Measurements from ENCODE around the gene TKTL2. TPM values are rescaled to one million over a fixed set of nuclear protein-coding genes. Genes with fewer than 3 reads are reported as not detected.

The TKTL2 gene
- total RNA-seq, 1 experiment from 2014 or later, result not detected

DNA sequence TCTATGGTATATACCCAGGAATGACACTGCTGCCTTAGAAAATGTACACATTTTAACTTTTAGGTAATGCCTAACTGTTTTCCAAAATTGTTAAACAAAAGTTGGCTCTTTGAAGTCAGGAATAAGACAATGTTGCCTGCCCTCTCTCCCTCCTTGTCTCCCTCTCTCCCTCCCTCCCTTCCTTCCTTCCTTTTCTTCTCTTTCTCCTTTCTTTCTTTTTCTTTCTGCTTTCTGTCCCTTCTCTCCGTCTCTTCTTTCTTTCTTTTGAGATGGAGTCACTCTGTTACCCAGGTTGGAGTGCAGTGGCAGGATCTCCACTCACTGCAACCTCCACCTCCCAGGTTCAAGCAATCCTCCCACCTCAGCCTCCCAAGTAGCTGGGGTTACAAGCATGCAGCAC, 16.4 kb upstream of the TKTL2 start:
- intact Hi-C loops (cut with micrococcal nuclease; ENCODE audit: unreplicated experiment), result no loop called here
- Histone ChIP-seq H3K27ac (ENCODE audit: low read length) (no peak overlapping the region), H3K36me3 (ENCODE audit: control insufficient read depth, insufficient read depth, low read length) (peaks cover under 1% of the 10 kb centered on the region; the same call in 1 of the 2 replicates), H3K4me1 (ENCODE audit: control insufficient read depth, insufficient read depth, low read length) (no peaks in the 10 kb centered on the region; the same call in 1 of the 2 replicates), H3K4me3 (ENCODE audit: low read depth in 2 of 2, low read length in 2 of 2) (no peak overlapping the region), H3K27me3 (ENCODE audit: control insufficient read depth, insufficient read depth, low read length) (no peaks in the 10 kb centered on the region), H3K9me3 (ENCODE audit: control insufficient read depth, insufficient read depth, low read depth, low read length) (no peaks in the 10 kb centered on the region)
- no peak for ATAC-seq
- BruUV-seq (replicated peaks), result no TSS peak
- in situ Hi-C loops (cut with HindIII; ENCODE audit: low pct_unique_long_range_greater_than_20kb, low sequenced_read_pairs), result no loop called here
- ChIA-PET CTCF (no interaction called here), POLR2A (no interaction called here)
- no peak for DNase-seq (ENCODE audit: low read depth, low spot score)
- TF ChIP-seq REST (IDR thresholded peaks at IDR 0.05; ENCODE audit: insufficient read depth in 1 of 2, low read depth in 2 of 2, low read length in 1 of 2) (no peak), TCF7L2 (IDR thresholded peaks at IDR 0.05; ENCODE audit: low read depth, low read length) (no peak), SIN3A (IDR thresholded peaks at IDR 0.05; ENCODE audit: borderline replicate concordance, insufficient read depth, low read depth, low read length) (no peak), POLR2AphosphoS5 (IDR thresholded peaks at IDR 0.05; ENCODE audit: low read depth, low read length) (no peak)
- TF ChIP-seq, protein P1, sequence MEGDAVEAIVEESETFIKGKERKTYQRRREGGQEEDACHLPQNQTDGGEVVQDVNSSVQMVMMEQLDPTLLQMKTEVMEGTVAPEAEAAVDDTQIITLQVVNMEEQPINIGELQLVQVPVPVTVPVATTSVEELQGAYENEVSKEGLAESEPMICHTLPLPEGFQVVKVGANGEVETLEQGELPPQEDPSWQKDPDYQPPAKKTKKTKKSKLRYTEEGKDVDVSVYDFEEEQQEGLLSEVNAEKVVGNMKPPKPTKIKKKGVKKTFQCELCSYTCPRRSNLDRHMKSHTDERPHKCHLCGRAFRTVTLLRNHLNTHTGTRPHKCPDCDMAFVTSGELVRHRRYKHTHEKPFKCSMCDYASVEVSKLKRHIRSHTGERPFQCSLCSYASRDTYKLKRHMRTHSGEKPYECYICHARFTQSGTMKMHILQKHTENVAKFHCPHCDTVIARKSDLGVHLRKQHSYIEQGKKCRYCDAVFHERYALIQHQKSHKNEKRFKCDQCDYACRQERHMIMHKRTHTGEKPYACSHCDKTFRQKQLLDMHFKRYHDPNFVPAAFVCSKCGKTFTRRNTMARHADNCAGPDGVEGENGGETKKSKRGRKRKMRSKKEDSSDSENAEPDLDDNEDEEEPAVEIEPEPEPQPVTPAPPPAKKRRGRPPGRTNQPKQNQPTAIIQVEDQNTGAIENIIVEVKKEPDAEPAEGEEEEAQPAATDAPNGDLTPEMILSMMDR (IDR thresholded peaks at IDR 0.05), result no peak

GRCh38 chr4:163486321-163486720, 12.8 kb upstream of the TKTL2 start:
- no peaks in the 10 kb centered on the region for H3K4me1 ChIP-seq (ENCODE audit: control insufficient read depth, insufficient read depth, low read length)
- in situ Hi-C loops (cut with HindIII; ENCODE audit: low pct_unique_long_range_greater_than_20kb, low sequenced_read_pairs) (no loop called here), intact Hi-C loops (cut with micrococcal nuclease; ENCODE audit: unreplicated experiment) (no loop called here)
- no peaks in the 10 kb centered on the region for H3K9me3 ChIP-seq (ENCODE audit: control insufficient read depth, insufficient read depth, low read depth, low read length)
- CTCF ChIA-PET, result no interaction called here
- POLR2A ChIA-PET, result no interaction called here
- no TSS peak for BruUV-seq (replicated peaks)
- TF ChIP-seq, protein P1 (IDR thresholded peaks at IDR 0.05), result no peak
- TF ChIP-seq REST (IDR thresholded peaks at IDR 0.05; ENCODE audit: insufficient read depth in 1 of 2, low read depth in 2 of 2, low read length in 1 of 2), result no peak
- no peak for TF ChIP-seq SIN3A (IDR thresholded peaks at IDR 0.05; ENCODE audit: borderline replicate concordance, insufficient read depth, low read depth, low read length)
- no peak for TF ChIP-seq TCF7L2 (IDR thresholded peaks at IDR 0.05; ENCODE audit: low read depth, low read length)
- H3K27ac ChIP-seq (ENCODE audit: low read length), result no peak overlapping the region
- no peaks in the 10 kb centered on the region for H3K27me3 ChIP-seq (ENCODE audit: control insufficient read depth, insufficient read depth, low read length)
- no peak overlapping the region for H3K4me3 ChIP-seq (ENCODE audit: low read depth in 2 of 2, low read length in 2 of 2)
- ATAC-seq, result no peak
- no peaks in the 10 kb centered on the region for H3K36me3 ChIP-seq (ENCODE audit: control insufficient read depth, insufficient read depth, low read length)
- no peak for DNase-seq (ENCODE audit: low read depth, low spot score)

Data from Panc1 (cell line).